HG03095 (cell line): ENCODE measurements around the gene STOML1.
"Not testable (repeated sequence)": the region's sequence is repeated elsewhere in the genome, so short reads cannot be mapped to it uniquely, and the experiment has no call there.

ENCODE experiments used
- ATAC-seq: cut with Tn5 transposase; IDR thresholded peaks from one replicate; pipeline ENCODE4 v1.9.1; 2021; ENCODE audit warnings: moderate library complexity; ENCODE audit not compliant: unreplicated experiment

STOML1 gene

GRCh38 chr15:73988445-73988969 lies 3.6 kb downstream of the STOML1 start:
- ATAC-seq: no peak

- ATAC-seq: no peak
Observed at GRCh38 chr15:73987681-73988444, 4.2 kb downstream of the STOML1 start.

- no peak for ATAC-seq
Observed at GRCh38 chr15:73987250-73987649, 4.8 kb downstream of the STOML1 start.

- ATAC-seq: no peak
Observed at GRCh38 chr15:73986776-73987056, 5.4 kb downstream of the STOML1 start.

- no peak for ATAC-seq
Observed at GRCh38 chr15:73986055-73986775, 5.9 kb downstream of the STOML1 start.

- no peak for ATAC-seq
Observed at GRCh38 chr15:73985101-73985873, 6.8 kb downstream of the STOML1 start.

- ATAC-seq: no peak
Observed at GRCh38 chr15:73984208-73984979, 7.7 kb downstream of the STOML1 start.

GRCh38 chr15:73983773-73984172 lies 8.3 kb downstream of the STOML1 start:
- no peak for ATAC-seq

GRCh38 chr15:73983211-73983727 lies 8.8 kb downstream of the STOML1 start:
- ATAC-seq: no peak

- no peak for ATAC-seq
Observed at GRCh38 chr15:73982222-73982962, 9.7 kb downstream of the STOML1 start.

GRCh38 chr15:73981761-73982221 lies 10.3 kb downstream of the STOML1 start:
- ATAC-seq: no peak

GRCh38 chr15:73979636-73980035 lies 12.5 kb downstream of the STOML1 start:
- ATAC-seq: no peak

GRCh38 chr15:73978896-73979295 lies 13.2 kb downstream of the STOML1 start:
- ATAC-seq: no peak

- ATAC-seq: not testable (repeated sequence)
Observed at GRCh38 chr15:73975440-73976125, 16.5 kb downstream of the STOML1 start.

- not testable (repeated sequence) for ATAC-seq
Observed at GRCh38 chr15:73973683-73974200, 18.4 kb downstream of the STOML1 start.

- no peak for ATAC-seq
Observed at GRCh38 chr15:73972984-73973682, 19.0 kb downstream of the STOML1 start.

GRCh38 chr15:73969151-73969759 lies 22.8 kb downstream of the STOML1 start:
- ATAC-seq: no peak

- ATAC-seq: no peak
Observed at GRCh38 chr15:73968461-73968860, 23.6 kb downstream of the STOML1 start.
